Omental fat pad (tissue), 4 donors: ENCODE results near the gene ALG12. TPM values are rescaled to one million over a fixed set of nuclear protein-coding genes. Genes with fewer than 3 reads are reported as not detected.

ENCODE experiments used
- ATAC-seq: fragments of 150-250 bp; one replicate; pipeline ENCODE4 v1.9.1; 2016; ENCODE audit warnings: mild to moderate bottlenecking, moderate library complexity; ENCODE audit not compliant: low FRiP score
- DNase-seq: peaks from one replicate; pipeline ENCODE4 v3.0.0-alpha.2; 2019; ENCODE audit warnings: low spot score
- CTCF ChIP-seq, 3 donors: fragments of 450-650 bp; IDR thresholded peaks; one replicate each; pipeline ENCODE4 v1.5.1; 2016 to 2017; ENCODE audit warnings: antibody characterized with exemption in 3 of 3, mild to moderate bottlenecking in 3 of 3, moderate library complexity in 2 of 3
- total RNA-seq, 4 donors: library from RNA; depleted of rRNA; stranded (reverse); fragments of >200 nt; gene quantifications; one replicate each; pipeline ENCODE4 v1.1.0, GENCODE V29; 2016

ALG12 gene
- total RNA-seq, 4 donors from 2014 or later, result 11.7 to 21.8 (median 13.0) TPM

DNA sequence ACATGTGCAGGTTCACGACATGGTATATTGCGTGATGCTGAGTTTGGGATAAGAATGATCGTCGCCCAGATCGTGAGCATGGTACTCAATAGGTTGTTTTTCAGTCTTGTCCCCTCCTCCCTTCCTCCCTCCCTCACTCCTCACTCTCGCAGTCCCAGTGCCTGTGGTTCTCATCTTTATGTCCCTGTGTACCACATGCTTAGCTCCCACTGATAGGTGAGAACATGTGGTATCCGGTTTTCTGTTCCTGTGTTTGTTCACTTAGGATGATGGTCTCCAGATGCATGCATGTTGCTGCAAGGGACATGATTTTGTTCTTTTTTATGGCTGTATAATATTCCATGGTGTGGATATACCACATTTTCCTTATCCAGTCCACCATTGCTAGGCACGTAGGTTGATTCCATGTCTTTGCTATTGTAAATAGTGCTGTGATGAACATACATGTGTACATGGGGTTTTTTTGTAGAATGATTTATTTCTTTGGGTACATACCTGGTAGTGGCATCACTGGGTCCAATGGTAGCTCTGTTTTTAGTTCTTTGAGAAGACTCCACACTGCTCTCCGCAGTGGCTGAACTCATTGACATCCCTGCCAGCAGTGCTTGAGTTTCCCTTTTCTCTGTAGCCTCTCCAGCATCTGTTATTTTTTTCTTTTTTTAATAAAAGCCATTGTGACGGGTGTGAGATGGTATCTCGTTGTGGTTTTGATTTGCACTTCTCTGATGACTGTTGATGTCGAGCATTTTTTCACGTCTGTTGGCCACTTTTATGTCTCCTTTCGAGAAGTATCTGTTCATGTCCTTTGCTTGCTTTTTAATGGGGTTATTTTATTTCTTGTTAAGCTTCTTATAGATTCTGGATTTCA is 48.2 kb downstream of the ALG12 start:
- no peak for DNase-seq
- TF ChIP-seq CTCF (IDR thresholded peaks at IDR 0.05), result no peak
- no peak for ATAC-seq

- TF ChIP-seq CTCF (IDR thresholded peaks at IDR 0.05), result no peak
- no peak for DNase-seq
- ATAC-seq, result no peak
Measured at GRCh38 chr22:49869086-49869830, 49.0 kb downstream of the ALG12 start.

DNA sequence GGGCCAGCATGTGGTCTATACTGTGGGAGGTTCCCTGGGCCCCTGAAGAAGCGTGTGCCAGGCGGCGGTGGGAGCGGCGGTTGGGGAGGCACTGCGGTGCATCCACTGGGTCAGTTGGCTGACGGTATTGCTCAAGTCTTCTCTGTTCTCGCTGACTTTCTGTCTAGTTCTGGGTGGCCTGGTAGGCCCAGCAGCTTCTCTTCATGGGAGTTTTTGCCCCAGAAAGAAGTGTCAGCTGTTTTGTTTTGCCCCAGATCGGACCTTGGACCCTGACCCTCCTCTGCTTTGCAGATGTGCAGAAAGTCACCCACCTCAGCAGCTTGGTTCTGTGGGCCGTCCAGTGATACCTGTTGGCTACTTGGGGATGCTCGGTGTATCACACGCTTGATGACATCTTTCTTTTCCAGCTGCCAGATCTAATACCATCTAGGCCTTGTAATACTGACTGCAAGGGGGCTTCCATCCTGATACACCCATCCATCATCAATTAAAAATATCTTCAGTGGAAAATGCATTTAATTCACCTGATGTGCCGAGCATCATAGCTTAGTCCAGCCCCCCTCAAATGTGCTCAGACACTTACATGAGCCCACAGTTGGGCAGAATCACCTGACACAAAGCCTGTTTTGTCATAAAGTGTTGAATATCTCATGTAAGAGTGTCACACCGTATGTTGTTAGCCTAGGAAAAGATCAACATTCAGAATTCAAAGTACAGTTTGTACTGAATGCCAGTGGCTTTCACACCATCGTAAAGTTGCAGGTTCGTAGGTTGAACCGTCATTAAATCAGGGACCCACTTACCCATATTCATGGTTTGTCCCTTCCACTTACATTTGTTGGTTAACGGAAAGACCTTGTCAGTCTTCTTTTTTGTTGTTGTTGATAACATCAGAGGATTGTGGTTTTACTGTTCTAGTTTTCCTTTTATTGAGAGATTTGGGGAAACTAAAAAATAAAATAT is 50.7 kb downstream of the ALG12 start:
- no peak for ATAC-seq
- TF ChIP-seq CTCF (IDR thresholded peaks at IDR 0.05), result no peak
- no peak for DNase-seq

GRCh38 chr22:49866646-49867045 is 51.6 kb downstream of the ALG12 start:
- DNase-seq (no peak), ATAC-seq (no peak)
- TF ChIP-seq CTCF (IDR thresholded peaks at IDR 0.05), result no peak

DNA sequence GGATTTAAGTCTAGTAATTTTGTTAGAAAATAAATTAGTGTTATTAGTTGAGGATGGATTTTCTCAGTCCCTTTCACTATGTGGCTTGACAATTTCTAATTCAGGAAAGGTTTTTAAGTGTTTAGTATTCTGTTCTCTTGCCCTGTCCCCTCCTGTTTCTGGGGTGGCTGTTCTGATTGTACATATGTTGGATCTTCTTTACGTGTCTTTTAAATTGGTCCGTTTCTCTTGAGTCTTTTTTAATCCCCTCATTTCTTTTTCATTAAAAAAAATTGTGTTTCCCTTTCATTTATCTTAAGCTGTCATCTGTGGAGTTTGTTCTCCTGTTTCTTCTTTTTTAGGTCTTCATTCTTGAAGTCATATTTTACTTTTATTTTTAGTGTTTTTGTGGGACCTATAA is 52.1 kb downstream of the ALG12 start:
- TF ChIP-seq CTCF (IDR thresholded peaks at IDR 0.05), result no peak
- no peak for ATAC-seq
- no peak for DNase-seq

- ATAC-seq (no peak), DNase-seq (no peak)
- no peak for TF ChIP-seq CTCF (IDR thresholded peaks at IDR 0.05)
Measured at GRCh38 chr22:49865156-49865555, 53.1 kb downstream of the ALG12 start.
